PC-9 (cell line): ENCODE data around the gene APOBEC2. TPM values are rescaled to one million over a fixed set of nuclear protein-coding genes. Genes with fewer than 3 reads are reported as not detected.

Experiments used
- BruUV-seq: library from RNA; stranded (reverse); fragments of 400-500 nt; replicated peaks from 2 replicates; lab custom pipeline; 2021; lab: Mats Ljungman, UMichigan
- CTCF ChIA-PET: fragments of 300-600 bp; sonication (Branson Sonifier 250); formaldehyde crosslinking; loops from one replicate; lab custom pipeline; 2022; ENCODE audit warnings: antibody characterized with exemption; lab: Charles Lee
- POLR2A ChIA-PET: fragments of 300-600 bp; sonication (Branson Sonifier 250); formaldehyde crosslinking; loops from one replicate; lab custom pipeline; 2022; ENCODE audit warnings: antibody characterized with exemption; ENCODE audit not compliant: unreplicated experiment; lab: Charles Lee
- DNase-seq, 2 experiments: peaks; one replicate each; pipeline versions ENCODE4 v3.0.0 to v3.0.0-alpha.2; 2015 to 2022; ENCODE audit warnings: mixed read lengths in 1 of 2
- H2AFZ ChIP-seq: fragments of 200-600 bp; sonication (generic); 2 replicates; pipeline ENCODE4 v1.8.1; 2017; ENCODE audit warnings: antibody characterized with exemption
- H3F3A ChIP-seq: fragments of 200-600 bp; sonication (generic); 2 replicates; pipeline ENCODE4 v1.8.1; 2017; ENCODE audit warnings: antibody characterized with exemption, mild to moderate bottlenecking, low read depth; ENCODE audit not compliant: insufficient read depth
- H3K27ac ChIP-seq: fragments of 200-600 bp; sonication (generic); 2 replicates; pipeline ENCODE4 v1.6.1; 2016; ENCODE audit warnings: mixed run types
- H3K27me3 ChIP-seq: fragments of 200-600 bp; sonication (generic); 2 replicates; pipeline ENCODE4 v1.6.1; 2016; ENCODE audit warnings: low read depth, mixed run types; ENCODE audit not compliant: insufficient read depth
- H3K36me3 ChIP-seq: fragments of 200-600 bp; sonication (generic); 2 replicates; pipeline ENCODE4 v1.6.1; 2016; ENCODE audit warnings: low read depth, mixed run types
- H3K4me1 ChIP-seq: fragments of 200-600 bp; sonication (generic); replicated peaks from 2 replicates; pipeline ENCODE4 v1.6.1; 2016; ENCODE audit warnings: mixed run types; ENCODE audit not compliant: insufficient read depth
- H3K4me2 ChIP-seq: fragments of 200-600 bp; sonication (generic); 2 replicates; pipeline ENCODE4 v1.6.1; 2017; ENCODE audit warnings: mixed run types
- H3K4me3 ChIP-seq: fragments of 200-600 bp; sonication (generic); 2 replicates; pipeline ENCODE4 v1.6.1; 2016; ENCODE audit warnings: mixed run types
- H3K79me2 ChIP-seq: fragments of 200-600 bp; sonication (generic); 2 replicates; pipeline ENCODE4 v1.6.1; 2017; ENCODE audit warnings: low read depth, mixed run types
- H3K9me2 ChIP-seq: fragments of 200-600 bp; sonication (generic); 2 replicates; pipeline ENCODE4 v1.8.1; 2017; ENCODE audit warnings: mild to moderate bottlenecking; ENCODE audit not compliant: insufficient read depth
- H3K9me3 ChIP-seq: fragments of 200-600 bp; sonication (generic); 2 replicates; pipeline ENCODE4 v1.8.1; 2016; ENCODE audit warnings: low read depth; ENCODE audit not compliant: insufficient read depth
- H4K20me1 ChIP-seq: fragments of 200-600 bp; sonication (generic); 2 replicates; pipeline ENCODE4 v1.8.1; 2017; ENCODE audit not compliant: insufficient read depth
- EZH2 ChIP-seq: fragments of 200-600 bp; sonication (generic); IDR thresholded peaks from 2 replicates; pipeline ENCODE4 v1.8.0; 2017; ENCODE audit warnings: antibody characterized with exemption, low read depth
- intact Hi-C: fragments of 100-400 bp; cut with micrococcal nuclease; formaldehyde crosslinking; loops from one replicate; pipeline ENCODE4 v1.10.0; 2022; ENCODE audit not compliant: unreplicated experiment
- total RNA-seq: library from RNA; stranded (reverse); gene quantifications from 2 replicates; pipeline ENCODE4 v1.2.3, GENCODE V29; 2021
- TF ChIP-seq, protein P1 (sequence below): fragments of 200-600 bp; sonication (generic); conservative IDR thresholded peaks from 2 replicates; pipeline ENCODE4 v1.6.1; 2017; ENCODE audit warnings: mixed run types, antibody characterized with exemption, mild to moderate bottlenecking, moderate library complexity

APOBEC2 gene
- total RNA-seq, 1 experiment from 2014 or later, result not detected

- Histone ChIP-seq H3K36me3 (peaks cover 33% of the 10 kb centered on the region), H3K27me3 (no peaks in the 10 kb centered on the region), H2AFZ (no peak overlapping the region), H3K4me1 (peaks cover 20% of the 10 kb centered on the region), H3K4me2 (peak overlapping the region; percentile 91), H3K79me2 (peaks cover 71% of the 10 kb centered on the region), H3F3A (peaks cover 31% of the 10 kb centered on the region), H3K9me3 (no peaks in the 10 kb centered on the region), H4K20me1 (peaks cover 49% of the 10 kb centered on the region), H3K9me2 (no peaks in the 10 kb centered on the region), H3K27ac (no peak overlapping the region), H3K4me3 (0 out of 2 replicates have a peak overlapping the region, but pooled peaks have one; percentile 82)
- POLR2A ChIA-PET, result no interaction called here
- BruUV-seq, result no TSS peak
- TF ChIP-seq, protein P1, sequence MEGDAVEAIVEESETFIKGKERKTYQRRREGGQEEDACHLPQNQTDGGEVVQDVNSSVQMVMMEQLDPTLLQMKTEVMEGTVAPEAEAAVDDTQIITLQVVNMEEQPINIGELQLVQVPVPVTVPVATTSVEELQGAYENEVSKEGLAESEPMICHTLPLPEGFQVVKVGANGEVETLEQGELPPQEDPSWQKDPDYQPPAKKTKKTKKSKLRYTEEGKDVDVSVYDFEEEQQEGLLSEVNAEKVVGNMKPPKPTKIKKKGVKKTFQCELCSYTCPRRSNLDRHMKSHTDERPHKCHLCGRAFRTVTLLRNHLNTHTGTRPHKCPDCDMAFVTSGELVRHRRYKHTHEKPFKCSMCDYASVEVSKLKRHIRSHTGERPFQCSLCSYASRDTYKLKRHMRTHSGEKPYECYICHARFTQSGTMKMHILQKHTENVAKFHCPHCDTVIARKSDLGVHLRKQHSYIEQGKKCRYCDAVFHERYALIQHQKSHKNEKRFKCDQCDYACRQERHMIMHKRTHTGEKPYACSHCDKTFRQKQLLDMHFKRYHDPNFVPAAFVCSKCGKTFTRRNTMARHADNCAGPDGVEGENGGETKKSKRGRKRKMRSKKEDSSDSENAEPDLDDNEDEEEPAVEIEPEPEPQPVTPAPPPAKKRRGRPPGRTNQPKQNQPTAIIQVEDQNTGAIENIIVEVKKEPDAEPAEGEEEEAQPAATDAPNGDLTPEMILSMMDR, result no peak
- no peak for TF ChIP-seq EZH2
- no peak for DNase-seq
- CTCF ChIA-PET, result no interaction called here
- intact Hi-C loops, result loop anchor here (5.0 kb wide), 1 partner anchor 1964 kb away; no protein-coding TSS in a partner anchor
Measured at GRCh38 chr6:41075651-41076626, 22.9 kb downstream of the APOBEC2 start.

- Histone ChIP-seq H3K27ac (no peak overlapping the region), H3K9me2 (no peaks in the 10 kb centered on the region), H3K4me3 (no peak overlapping the region), H3K4me2 (peak overlapping the region; percentile 11; the same call in 1 of the 2 replicates), H3K4me1 (peaks cover 20% of the 10 kb centered on the region), H3K9me3 (no peaks in the 10 kb centered on the region), H3F3A (peaks cover 22% of the 10 kb centered on the region), H3K27me3 (no peaks in the 10 kb centered on the region), H4K20me1 (peaks cover 57% of the 10 kb centered on the region), H2AFZ (no peak overlapping the region), H3K36me3 (peaks cover 44% of the 10 kb centered on the region), H3K79me2 (peaks cover 70% of the 10 kb centered on the region)
- POLR2A ChIA-PET, result no interaction called here
- CTCF ChIA-PET, result no interaction called here
- no TSS peak for BruUV-seq
- no peak for DNase-seq
- TF ChIP-seq, protein P1, result no peak
- no peak for TF ChIP-seq EZH2
- intact Hi-C loops, result loop anchor here (5.0 kb wide), 1 partner anchor 1965 kb away; no protein-coding TSS in a partner anchor
Measured at GRCh38 chr6:41077536-41077935, 24.5 kb downstream of the APOBEC2 start.

DNA sequence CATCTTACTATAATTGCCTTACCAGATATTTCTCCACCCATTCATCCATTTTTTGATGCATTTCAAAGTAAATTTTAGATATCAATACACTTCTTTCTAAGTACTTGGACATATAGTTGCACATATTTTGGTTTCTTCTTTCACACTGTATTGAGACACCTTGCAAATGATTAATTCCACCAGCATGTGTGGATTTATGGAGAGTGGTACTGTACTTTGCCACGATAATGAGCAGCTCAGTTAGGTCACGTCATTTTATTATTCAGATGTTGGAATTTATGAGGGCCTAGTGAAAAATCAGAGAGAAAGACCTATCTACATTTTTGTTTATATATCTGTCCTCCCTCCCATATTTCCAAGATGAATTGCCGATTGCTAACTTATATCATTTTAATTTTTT is 25.1 kb downstream of the APOBEC2 start:
- H2AFZ ChIP-seq, result no peak overlapping the region
- H3K36me3 ChIP-seq, result peaks cover 48% of the 10 kb centered on the region
- peaks cover 20% of the 10 kb centered on the region for H3K4me1 ChIP-seq
- no peaks in the 10 kb centered on the region for H3K9me2 ChIP-seq
- CTCF ChIA-PET, result no interaction called here
- POLR2A ChIA-PET, result no interaction called here
- no peak for TF ChIP-seq EZH2
- TF ChIP-seq, protein P1, result no peak
- H3K4me3 ChIP-seq, result no peak overlapping the region
- H3K9me3 ChIP-seq, result no peaks in the 10 kb centered on the region
- no peak for DNase-seq
- H3K27ac ChIP-seq, result no peak overlapping the region
- intact Hi-C loops, result loop anchor here (5.0 kb wide), 1 partner anchor 1966 kb away; no protein-coding TSS in a partner anchor
- H4K20me1 ChIP-seq, result peaks cover 60% of the 10 kb centered on the region
- no peak overlapping the region for H3K4me2 ChIP-seq
- peaks cover 70% of the 10 kb centered on the region for H3K79me2 ChIP-seq
- H3K27me3 ChIP-seq, result no peaks in the 10 kb centered on the region
- peaks cover 25% of the 10 kb centered on the region for H3F3A ChIP-seq
- BruUV-seq, result no TSS peak
